Activated T-cell treated with anti-CD3 and anti-CD28 coated beads, Interleukin-2, amount 50 U/mL, for 48 hours (primary cell): Measurements from ENCODE around the gene CLMN.
"Not testable (repeated sequence)": the region's sequence is repeated elsewhere in the genome, so short reads cannot be mapped to it uniquely, and the experiment has no call there.

ENCODE experiments used
- DNase-seq, 2 experiments: peaks; one replicate each; pipeline ENCODE4 v3.0.0-alpha.2; 2020

Gene CLMN

GRCh38 chr14:95286645-95287044 is 33.1 kb downstream of the CLMN start:
- no peak for DNase-seq

DNA sequence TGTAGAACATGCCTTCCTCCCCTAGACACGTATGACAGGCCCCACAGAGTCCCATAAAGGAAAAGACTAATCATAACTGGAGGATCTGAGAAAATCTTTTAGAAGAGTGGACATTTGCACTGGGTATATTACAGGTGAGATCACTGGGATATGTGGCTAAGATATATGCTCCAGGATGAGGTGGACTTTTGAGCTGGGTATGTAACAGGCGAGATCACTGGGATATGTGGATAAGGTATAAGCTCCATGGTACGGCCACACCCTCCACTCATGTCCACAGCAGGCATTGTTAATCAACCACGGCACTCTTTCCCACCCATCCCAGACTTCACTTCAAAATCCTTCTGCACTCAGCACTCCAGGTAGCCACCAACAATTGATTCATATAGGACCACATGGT is 34.1 kb downstream of the CLMN start:
- no peak for DNase-seq

DNA sequence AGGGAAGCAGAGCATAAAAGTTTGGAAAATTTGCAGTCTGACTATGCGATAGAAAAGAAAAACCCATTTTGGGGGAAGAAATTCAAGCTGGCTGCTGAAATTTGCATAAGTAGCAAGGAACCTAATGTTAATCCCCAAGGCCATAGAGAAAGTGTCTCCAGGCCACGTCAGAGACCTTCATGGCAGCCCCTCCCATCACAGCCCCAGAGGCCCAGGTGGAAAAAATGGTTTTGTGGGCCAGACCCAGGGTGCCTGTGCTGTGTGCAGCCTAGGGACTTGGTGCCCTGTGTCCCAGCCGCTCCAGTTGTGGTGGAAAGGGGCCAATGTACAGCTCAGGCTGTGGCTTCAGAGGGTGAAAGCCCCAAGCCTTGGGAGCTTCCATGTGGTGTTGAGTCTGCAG is 35.9 kb downstream of the CLMN start:
- DNase-seq, result not testable (repeated sequence)

- not testable (repeated sequence) for DNase-seq
Measured at GRCh38 chr14:95282986-95283380, 36.7 kb downstream of the CLMN start.

DNA sequence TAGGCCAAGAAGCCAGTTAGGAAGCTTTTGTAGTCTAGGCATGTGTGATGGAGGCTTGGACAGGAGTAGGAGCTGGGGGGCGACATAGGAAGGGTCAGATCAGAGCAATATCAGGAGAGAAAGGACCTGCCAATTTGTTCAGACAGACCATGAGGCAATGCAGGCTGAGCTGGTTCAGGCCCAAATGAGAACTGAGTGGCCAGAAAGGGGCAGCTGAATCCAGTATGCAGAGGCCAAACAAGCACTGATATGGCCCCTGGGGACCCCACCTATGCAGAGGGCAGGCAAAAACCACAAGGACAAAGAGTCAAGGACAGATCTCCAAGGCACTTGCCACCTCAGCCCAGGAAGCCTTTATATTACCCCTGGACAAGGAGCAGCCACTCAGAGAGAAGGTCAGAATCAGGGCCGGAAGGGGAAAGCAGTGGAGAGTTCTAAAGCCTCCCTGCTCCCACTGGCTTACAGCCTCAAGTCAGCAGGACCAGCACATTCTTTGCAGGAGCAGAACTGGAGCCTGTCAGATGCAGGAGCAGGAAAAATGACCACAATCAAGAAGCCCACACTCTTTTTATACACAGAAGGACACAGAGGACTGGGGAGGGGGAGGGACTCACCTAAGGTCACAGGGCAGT is 37.2 kb downstream of the CLMN start:
- DNase-seq, result no peak

- DNase-seq, result no peak
Measured at GRCh38 chr14:95281560-95282176, 38.0 kb downstream of the CLMN start.

DNA sequence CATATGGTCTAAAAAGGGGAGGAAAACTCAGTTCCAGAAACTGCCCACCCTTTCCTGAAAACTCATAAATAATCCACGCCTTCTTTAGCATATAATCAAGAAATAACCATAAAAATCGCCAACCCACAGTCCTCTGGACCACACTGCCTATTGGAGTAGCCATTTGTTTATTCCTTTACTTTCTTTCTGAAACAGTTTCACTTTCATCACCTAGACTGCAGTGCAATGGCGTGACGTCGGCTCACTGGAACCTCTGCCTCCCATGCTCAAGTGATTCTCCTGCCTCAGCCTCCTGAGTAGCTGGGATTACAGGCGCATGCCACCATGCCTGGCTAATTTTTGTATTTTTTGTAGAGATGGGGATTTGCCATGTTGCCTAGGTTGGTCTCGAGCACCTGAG is 44.2 kb downstream of the CLMN start:
- DNase-seq, result no peak

GRCh38 chr14:95274874-95275273 is 44.8 kb downstream of the CLMN start:
- DNase-seq, result no peak

GRCh38 chr14:95274279-95274678 is 45.4 kb downstream of the CLMN start:
- no peak for DNase-seq

GRCh38 chr14:95273001-95273978 is 46.4 kb downstream of the CLMN start:
- no peak for DNase-seq

DNA sequence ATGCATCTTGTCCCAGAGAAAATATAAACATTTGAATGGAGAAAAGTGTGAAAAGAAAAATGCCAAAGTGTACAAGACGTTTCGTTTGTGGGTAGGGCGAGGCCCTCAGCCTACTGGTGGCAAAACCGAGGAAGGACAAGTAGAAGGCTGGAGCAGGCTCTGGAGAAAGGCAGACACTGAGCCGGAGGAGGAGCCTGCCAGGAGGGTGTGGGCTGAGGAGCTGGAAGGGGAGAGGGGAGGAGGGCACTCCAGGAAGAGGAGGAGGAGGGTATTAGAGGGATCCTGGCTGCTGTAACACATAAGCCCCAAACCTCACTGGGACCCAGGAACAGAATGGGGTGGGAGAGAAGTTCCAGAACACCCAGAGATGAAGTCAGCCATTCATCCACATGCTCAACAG is 47.7 kb downstream of the CLMN start:
- DNase-seq, result no peak

- no peak for DNase-seq
Measured at GRCh38 chr14:95270203-95270602, 49.5 kb downstream of the CLMN start.

DNA sequence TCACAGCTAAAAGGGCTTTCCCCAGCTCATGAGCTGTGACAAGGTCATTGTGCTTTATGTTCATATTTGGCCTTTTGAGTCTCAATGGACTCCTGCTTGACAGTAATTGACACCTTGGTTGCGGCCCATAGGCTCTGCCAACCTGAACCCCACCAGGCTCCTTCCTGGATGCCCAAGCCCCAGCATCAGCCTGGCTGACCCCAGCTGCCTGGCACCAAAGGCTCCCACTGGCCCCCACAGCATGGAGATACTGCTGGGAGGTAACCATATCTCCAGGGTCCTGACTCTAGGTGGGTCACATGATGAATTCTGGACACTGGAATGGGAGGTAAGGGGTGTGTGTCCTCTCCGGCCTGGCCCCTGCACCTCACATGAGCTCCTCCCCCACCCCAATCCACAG is 50.2 kb downstream of the CLMN start:
- DNase-seq, result no peak

DNA sequence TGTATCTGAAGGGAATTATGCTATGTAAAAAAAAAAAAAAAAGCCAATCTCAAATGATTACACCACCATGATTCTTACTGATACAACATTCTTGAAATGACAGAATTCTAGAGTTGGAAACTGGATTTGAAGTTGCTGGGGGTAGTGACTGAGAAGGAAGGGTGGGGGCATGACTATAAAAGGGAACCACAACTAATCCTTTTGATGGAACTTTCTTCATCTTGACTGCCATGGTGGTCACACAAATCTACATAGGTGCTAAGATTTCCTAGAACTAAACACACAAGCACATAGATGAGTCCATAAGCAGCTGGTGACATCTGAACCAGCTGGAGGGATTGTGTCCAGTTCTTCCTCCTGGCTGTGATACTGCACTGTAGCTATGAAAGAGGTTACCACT is 51.4 kb downstream of the CLMN start:
- DNase-seq, result no peak

DNA sequence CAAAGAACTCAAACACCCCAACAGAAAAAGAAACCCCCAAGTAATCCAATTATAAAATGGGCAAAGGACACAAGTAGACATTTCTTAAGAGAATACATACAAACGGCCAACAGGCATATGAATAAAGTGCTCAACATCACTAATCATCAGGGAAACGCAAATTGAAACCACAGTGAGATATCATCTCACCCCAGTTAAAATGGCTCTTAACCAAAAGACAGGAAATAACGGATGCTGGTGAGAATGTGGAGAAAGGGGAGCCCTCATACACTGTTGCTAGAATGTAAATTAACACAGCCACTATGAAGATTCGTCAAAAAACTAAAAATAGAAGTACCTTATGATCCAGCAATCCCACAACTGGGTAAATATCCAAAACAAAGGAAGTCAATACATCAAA is 52.4 kb downstream of the CLMN start:
- DNase-seq, result no peak

DNA sequence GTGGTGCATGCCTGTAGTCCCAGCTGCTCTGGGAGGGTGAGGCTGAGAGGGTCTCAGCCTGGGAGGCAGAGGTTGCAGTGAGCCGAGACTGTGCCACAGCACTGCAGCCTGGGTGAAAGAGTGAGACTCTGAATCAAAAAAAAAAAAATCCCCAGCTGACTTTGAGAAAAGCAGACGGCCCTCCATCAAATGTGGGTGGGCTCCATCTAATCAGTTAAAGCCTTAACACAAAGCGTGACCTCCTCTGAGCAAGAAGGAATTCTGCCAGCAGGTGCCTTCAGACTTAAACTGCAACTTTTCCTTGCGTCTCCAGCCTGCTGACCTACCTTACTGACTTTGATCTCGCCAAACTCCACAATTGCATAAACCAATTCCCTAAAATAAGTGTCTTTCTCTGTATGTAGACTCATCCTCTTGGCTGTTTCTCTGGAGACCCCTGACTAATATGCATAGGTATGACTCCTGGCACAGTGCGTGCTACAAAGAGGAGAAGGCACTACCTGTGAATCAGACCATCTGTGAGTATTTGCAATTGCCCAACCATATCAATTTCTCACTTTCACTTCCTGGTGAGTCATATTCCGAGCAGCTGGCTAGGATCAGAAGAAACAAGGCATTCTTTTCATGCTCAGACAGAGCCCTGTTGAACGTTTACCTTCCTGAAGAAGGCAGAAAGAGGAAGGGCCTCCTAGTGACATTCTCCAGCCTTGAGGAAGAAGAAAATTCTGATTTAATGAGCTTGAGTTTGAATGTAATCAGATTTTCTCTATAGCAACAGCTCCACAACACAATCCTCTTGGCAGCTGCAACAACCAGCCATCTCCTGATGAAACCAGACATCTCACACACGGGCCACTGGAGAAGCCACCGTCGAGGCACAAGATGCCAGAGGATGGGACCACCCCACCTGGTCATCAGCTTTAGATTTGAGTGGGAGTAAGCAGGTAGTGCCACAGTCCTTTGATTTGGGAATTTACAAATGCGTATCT is 54.3 kb downstream of the CLMN start:
- DNase-seq, result peak; percentile 47 to 57

DNA sequence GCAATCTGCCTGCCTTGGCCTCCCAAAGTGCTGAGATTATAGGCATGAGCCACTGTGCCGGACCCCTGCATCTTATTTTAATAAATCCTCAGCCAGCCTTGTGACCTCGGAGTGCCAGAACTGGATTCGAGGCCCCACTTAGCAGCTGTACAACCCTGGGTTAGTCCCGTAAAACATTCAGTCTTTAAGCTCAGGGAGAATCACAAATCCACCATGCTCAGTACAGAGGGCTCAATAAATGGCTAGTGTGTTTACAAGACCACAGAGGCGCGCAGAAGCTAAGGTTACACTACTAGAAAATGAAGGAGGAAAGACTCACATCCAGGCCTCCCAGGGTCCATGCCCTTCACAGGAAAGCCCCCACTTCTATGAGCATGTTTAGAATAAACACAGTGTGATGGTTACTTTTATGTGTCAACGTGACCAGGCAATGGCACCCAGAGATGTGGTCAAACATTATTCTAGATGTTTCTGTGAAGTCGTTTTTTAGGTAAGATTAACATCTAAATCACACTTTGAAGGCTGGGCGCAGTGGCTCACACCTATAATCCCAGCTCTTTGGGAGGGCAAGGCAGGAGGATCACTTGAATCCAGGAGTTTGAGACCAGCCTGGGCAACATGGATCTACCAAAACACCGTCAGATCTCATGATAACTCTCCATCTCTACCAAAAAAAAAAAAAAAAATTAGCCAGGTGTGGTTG is 55.3 kb downstream of the CLMN start:
- DNase-seq, result no peak

DNA sequence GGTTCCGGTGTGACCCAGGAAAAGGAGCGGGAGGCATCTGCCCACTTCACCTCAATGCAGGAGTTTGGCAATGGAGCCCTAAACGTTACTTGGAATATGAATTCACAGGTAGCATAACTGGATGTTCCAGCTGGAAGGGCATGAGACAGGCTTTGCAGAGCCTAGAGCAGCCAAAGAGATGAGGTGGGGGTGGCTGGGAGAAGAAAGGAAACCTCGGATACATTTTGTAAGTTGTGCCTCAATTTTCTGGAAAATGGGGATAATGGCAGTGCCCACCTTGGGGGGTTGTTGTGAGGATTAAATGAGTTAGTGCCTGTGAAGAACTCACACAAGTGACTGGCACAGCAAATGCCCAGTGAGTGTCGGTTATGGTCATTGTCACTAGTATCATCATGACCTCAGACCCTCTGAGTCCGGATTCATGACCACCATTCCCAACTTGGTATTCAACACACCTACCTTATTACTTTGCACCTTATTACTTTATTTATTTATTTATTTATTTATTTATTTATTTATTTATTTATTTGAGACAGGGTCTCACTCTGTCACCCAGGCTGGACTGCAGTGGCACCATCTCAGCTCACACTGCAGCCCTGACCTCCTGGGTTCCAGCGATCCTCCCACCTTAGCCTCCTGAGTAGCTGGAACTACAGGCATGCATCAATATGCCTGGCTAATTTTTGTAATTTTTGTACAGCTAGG is 56.0 kb downstream of the CLMN start:
- no peak for DNase-seq

- no peak for DNase-seq
Measured at GRCh38 chr14:95262511-95262891, 57.2 kb downstream of the CLMN start.

GRCh38 chr14:95261616-95262510 is 57.8 kb downstream of the CLMN start:
- no peak for DNase-seq
